Neural progenitor cell (in vitro differentiated cells): ENCODE measurements around the gene POLK.

Experiments
- EZH2 ChIP-seq: fragments of 200-600 bp; sonication (generic); IDR thresholded peaks from 2 replicates; pipeline ENCODE4 v1.6.1; 2017; ENCODE audit warnings: antibody characterized with exemption, mild to moderate bottlenecking, moderate library complexity
- TF ChIP-seq, protein P1 (sequence below): fragments of 200-600 bp; sonication (generic); IDR thresholded peaks from 2 replicates; pipeline ENCODE4 v1.5.1; 2017; ENCODE audit warnings: antibody characterized with exemption, mild to moderate bottlenecking

DNA sequence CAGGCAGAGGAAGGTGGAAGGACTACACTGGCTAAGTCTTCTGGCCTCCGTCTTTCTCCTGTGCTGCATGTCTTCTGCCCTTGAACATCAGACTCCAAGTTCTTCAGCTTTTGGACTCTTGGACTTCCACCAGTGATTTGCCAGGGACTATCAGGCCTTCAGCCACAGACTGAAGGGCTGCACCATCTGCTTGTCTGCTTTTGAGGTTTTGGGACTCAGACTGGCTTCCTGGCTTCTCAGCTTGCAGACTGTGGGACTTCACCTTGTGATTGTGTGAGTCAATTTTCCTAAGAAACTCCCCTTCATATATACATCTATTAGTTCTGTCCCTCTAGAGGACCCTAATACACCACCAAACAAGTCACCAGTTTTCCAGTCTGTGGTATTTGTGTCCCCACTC is 89.9 kb downstream of the POLK start:
- TF ChIP-seq, protein P1, sequence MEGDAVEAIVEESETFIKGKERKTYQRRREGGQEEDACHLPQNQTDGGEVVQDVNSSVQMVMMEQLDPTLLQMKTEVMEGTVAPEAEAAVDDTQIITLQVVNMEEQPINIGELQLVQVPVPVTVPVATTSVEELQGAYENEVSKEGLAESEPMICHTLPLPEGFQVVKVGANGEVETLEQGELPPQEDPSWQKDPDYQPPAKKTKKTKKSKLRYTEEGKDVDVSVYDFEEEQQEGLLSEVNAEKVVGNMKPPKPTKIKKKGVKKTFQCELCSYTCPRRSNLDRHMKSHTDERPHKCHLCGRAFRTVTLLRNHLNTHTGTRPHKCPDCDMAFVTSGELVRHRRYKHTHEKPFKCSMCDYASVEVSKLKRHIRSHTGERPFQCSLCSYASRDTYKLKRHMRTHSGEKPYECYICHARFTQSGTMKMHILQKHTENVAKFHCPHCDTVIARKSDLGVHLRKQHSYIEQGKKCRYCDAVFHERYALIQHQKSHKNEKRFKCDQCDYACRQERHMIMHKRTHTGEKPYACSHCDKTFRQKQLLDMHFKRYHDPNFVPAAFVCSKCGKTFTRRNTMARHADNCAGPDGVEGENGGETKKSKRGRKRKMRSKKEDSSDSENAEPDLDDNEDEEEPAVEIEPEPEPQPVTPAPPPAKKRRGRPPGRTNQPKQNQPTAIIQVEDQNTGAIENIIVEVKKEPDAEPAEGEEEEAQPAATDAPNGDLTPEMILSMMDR: no peak
- TF ChIP-seq EZH2: no peak
